Psoas muscle (tissue), 8 donors: ENCODE measurements around the gene ZNF565. TPM values are rescaled to one million over a fixed set of nuclear protein-coding genes. Genes with fewer than 3 reads are reported as not detected.
"Not testable (repeated sequence)": the region's sequence is repeated elsewhere in the genome, so short reads cannot be mapped to it uniquely, and the experiment has no call there.

Experiments
- ATAC-seq, 4 donors: fragments of 200-7000 bp; cut with Tn5 transposase; one replicate each; pipeline ENCODE4 v1.9.1; 2020; ENCODE audit warnings: moderate library complexity in 3 of 4, mild to moderate bottlenecking in 2 of 4
- DNase-seq, 2 donors: peaks; one replicate each; pipeline ENCODE4 v3.0.0-alpha.2; 2020
- H3K27ac ChIP-seq: fragments of 200-600 bp; one replicate; pipeline ENCODE4 v1.8.0; 2022
- H3K27me3 ChIP-seq, 3 donors: fragments of 200-600 bp in 1 of 3; one replicate each; pipeline versions ENCODE4 v1.6.1 to v1.8.0; 2013 to 2022; ENCODE audit warnings: low read length in 2 of 3, mild to moderate bottlenecking in 2 of 3, moderate library complexity in 1 of 3; ENCODE audit not compliant: insufficient read depth in 3 of 3
- H3K36me3 ChIP-seq, 2 donors: fragments of 200-600 bp in 1 of 2; one replicate each; pipeline versions ENCODE4 v1.6.1 to v1.8.0; 2013 to 2022; ENCODE audit warnings: low read depth in 1 of 2, mild to moderate bottlenecking in 1 of 2, moderate library complexity in 1 of 2; ENCODE audit not compliant: insufficient read depth in 1 of 2
- H3K4me1 ChIP-seq: fragments of 200-600 bp; one replicate; pipeline ENCODE4 v1.8.0; 2022
- H3K4me3 ChIP-seq: fragments of 200-600 bp; one replicate; pipeline ENCODE4 v1.8.0; 2022; ENCODE audit warnings: mild to moderate bottlenecking
- H3K9me3 ChIP-seq: fragments of 200-600 bp; one replicate; pipeline ENCODE4 v1.8.0; 2022
- WGBS, 3 donors: extraction: QIAGEN DNeasy Blood & Tissue Kit; methylation state at CpG; one replicate each; pipeline versions ENCODE4 v1.1.6 to v1.1.7; 2013; 5-methylcytosine and 5-hydroxymethylcytosine counted together
- intact Hi-C, 2 donors: fragments of 100-400 bp; cut with DNase I; formaldehyde crosslinking; loops; one replicate each; pipeline versions ENCODE4 v1.11.0 to v1.14.2; 2022
- polyA plus RNA-seq, 3 donors: library from polyadenylated mRNA; stranded (reverse); fragments of 200-250 nt; gene quantifications; one replicate each; pipeline ENCODE4 v1.2.3, GENCODE V29; 2013
- total RNA-seq, 4 donors: library from RNA; stranded (reverse); fragmentation: NEBNext Ultra II Directional in 2 of 4; extraction: Animal tissue kit (Norgen Biotek cat#: 25700) in 2 of 4; gene quantifications; one replicate each; pipeline versions ENCODE4 v1.2.1 to v1.2.4, GENCODE V29; 2021 to 2023
- TF ChIP-seq, protein P1 (sequence below): fragments of 200-600 bp; IDR thresholded peaks from one replicate; pipeline ENCODE4 v1.8.0; 2022; ENCODE audit warnings: antibody characterized with exemption
- donor health status: healthy with polysubstance abuse.
- donor health status: DM: no; HTN: no; CAD: no; lungs with moderate emphysema.
- donor health status: Bipolar disorder and iron deficiency.
- donor health status: healthy.
- donor health status: DM: yes; HTN: yes; CAD: no.
- donor health status: DM: no; HTN: no; CAD: no.
- donor health status: DM: no; HTN: no; CAD: no.
- donor health status: DM: yes; HTN: yes; CAD: no.

Gene ZNF565
- total and polyA plus RNA-seq, 7 donors: 2.5 to 6.0 (median 3.6) TPM

DNA sequence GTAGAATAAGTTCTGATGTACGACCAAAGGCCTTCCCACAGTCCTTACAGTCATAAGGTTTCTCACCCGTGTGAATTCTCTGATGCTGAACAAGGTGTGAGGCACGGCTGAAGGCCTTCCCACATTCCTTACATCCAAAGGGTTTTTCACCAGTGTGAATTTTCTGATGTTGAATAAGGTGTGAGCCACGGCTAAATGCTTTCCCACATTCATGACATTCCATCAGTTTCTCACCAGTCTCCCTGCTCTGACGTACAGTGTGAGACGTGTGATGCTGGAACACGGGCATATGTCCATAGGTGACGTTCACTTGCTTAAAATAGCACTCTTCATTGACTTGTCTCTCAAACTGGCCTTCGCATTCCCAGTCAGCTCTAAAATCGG, 31.2 kb downstream of the ZNF565 start:
- DNase-seq (no peak), ATAC-seq (peak; percentile 88 to 94 (median 91))
- Histone ChIP-seq H3K4me3 (no peak overlapping the region), H3K9me3 (no peaks in the 10 kb centered on the region), H3K27me3 (no peaks in the 10 kb centered on the region), H3K27ac (peak overlapping the region; percentile 77), H3K36me3 (peaks cover 0 to 16% of the 10 kb centered on the region in 2 donors), H3K4me1 (no peaks in the 10 kb centered on the region)
- intact Hi-C loops: loop anchor here in 1 of 2 donors (10.0 kb wide), 1 partner anchor 312 kb away; no protein-coding TSS in a partner anchor
- WGBS, 3 donors: 26 to 49% (median 33%) methylated on average over 10 of the region's 10 CpGs
- TF ChIP-seq, protein P1, sequence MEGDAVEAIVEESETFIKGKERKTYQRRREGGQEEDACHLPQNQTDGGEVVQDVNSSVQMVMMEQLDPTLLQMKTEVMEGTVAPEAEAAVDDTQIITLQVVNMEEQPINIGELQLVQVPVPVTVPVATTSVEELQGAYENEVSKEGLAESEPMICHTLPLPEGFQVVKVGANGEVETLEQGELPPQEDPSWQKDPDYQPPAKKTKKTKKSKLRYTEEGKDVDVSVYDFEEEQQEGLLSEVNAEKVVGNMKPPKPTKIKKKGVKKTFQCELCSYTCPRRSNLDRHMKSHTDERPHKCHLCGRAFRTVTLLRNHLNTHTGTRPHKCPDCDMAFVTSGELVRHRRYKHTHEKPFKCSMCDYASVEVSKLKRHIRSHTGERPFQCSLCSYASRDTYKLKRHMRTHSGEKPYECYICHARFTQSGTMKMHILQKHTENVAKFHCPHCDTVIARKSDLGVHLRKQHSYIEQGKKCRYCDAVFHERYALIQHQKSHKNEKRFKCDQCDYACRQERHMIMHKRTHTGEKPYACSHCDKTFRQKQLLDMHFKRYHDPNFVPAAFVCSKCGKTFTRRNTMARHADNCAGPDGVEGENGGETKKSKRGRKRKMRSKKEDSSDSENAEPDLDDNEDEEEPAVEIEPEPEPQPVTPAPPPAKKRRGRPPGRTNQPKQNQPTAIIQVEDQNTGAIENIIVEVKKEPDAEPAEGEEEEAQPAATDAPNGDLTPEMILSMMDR: no peak

DNA sequence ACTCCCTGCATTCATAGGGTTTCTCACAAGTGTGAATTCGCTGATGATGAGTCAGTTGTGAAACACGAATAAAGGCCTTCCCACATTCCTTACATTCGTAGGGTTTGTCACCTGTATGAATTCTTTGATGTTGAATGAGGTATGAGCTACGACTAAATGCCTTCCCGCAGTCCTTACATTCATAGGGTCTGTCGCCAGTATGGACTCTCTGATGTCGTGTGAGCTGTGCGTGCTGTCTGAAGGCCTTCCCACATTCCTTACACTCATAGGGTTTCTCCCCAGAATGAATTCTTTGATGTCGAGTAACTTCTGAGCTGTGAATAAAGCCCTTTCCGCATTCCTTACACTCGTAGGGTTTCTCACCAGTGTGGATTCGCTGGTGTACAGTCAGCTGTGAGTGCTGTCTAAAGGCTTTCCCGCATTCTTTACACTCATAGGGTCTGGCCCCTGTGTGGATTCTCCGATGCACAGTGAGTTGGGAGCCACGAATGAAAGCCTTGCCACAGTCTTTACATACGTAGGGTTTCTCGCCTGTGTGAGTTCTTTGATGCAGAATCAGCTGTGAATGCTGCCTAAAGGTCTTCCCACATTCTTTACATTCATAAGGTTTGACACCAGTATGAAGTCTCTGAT, 31.7 kb downstream of the ZNF565 start:
- H3K4me3 ChIP-seq: no peak overlapping the region
- H3K4me1 ChIP-seq: peaks cover 3% of the 10 kb centered on the region
- TF ChIP-seq, protein P1: no peak
- WGBS, 3 donors: 49 to 67% (median 57%) methylated on average over 17 of the region's 17 CpGs
- intact Hi-C loops: loop anchor here in 1 of 2 donors (10.0 kb wide), 1 partner anchor 312 kb away; no protein-coding TSS in a partner anchor
- H3K9me3 ChIP-seq: no peaks in the 10 kb centered on the region
- DNase-seq (no peak), ATAC-seq (peak; percentile 39 to 51 (median 44))
- no peaks in the 10 kb centered on the region for H3K27me3 ChIP-seq
- H3K36me3 ChIP-seq: peaks cover 0 to 16% of the 10 kb centered on the region in 2 donors
- peak overlapping the region; percentile 77 for H3K27ac ChIP-seq

DNA sequence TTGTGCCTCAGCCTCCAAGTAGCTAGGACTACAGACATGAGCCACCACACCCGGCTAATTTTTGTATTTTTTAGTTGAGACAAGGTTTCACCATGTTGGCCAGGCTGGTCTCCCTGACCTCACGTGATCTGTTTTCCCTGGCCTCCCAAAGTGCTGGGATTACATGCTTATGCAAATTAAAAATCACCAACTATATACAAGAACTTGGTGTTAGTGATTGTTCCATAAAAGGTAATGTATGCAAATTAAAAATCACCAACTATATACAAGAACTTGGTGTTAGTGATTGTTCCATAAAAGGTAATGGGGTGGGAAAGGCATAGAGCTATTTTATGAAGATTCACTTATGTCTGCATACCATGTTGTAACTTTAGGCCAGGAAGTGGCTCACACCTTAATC, 35.4 kb downstream of the ZNF565 start:
- H3K9me3 ChIP-seq, ATAC-seq, H3K27ac ChIP-seq, H3K27me3 ChIP-seq, H3K4me3 ChIP-seq, intact Hi-C loops, DNase-seq, H3K4me1 ChIP-seq: not testable (repeated sequence)
- H3K36me3 ChIP-seq: peaks cover 0 to 16% of the 10 kb centered on the region in 2 donors
- 39 to 63% (median 62%) methylated on average over 2 of the region's 2 CpGs for WGBS, 3 donors

DNA sequence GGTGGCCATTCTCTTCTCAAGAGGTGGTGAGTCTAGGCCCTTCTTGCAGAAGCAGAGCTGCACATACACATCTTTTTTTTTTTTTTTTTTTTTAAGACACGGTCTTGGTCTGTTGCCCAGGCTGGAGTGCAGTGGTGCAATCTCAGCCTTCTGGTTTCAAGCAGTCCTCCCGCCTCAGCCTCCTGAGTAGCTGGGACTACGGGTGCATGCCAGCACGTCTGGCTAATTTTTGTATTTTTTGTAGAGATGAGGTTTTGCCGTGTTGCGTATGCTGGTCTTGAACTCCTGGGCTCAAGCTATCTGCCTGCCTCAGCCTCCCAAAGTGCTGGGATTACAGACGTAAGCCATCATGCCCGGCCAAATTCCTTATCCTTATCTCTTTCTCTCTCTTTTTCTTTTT, 40.6 kb downstream of the ZNF565 start:
- not testable (repeated sequence) for H3K27ac ChIP-seq, DNase-seq, ATAC-seq, H3K36me3 ChIP-seq, H3K4me3 ChIP-seq, H3K4me1 ChIP-seq, H3K9me3 ChIP-seq, H3K27me3 ChIP-seq
- intact Hi-C loops: loop anchor here in 1 of 2 donors (2.0 kb wide), 1 partner anchor 47 kb away; no protein-coding TSS in a partner anchor
- 79 to 88% (median 83%) methylated on average over 7 to 8 of the region's 8 CpGs for WGBS, 3 donors

DNA sequence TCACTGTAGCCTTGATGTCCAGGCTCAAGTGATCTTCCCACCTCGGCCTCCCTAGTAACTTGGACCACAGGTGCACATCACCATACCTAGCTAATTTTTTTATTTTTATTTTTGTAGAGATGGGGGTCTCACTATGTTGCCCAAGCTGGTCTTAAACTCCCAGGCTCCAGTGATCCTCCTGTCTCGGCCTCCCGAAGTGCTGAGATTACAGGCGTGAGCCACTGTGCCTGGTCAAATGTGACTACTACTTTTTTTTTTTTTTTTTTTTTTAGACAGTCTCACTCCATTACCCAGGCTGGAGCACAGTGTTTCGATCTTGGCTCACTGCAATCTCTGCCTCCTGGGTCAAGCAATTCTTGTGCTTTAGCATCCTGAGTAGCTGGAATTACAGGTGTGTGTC, 41.6 kb downstream of the ZNF565 start:
- no peaks in the 10 kb centered on the region for H3K27me3 ChIP-seq
- WGBS, 3 donors: 88 to 90% (median 88%) methylated on average over 5 of the region's 5 CpGs

More for the DNA sequence above, 41.6 kb downstream of the ZNF565 start:
- TF ChIP-seq, protein P1: no peak
- Histone ChIP-seq H3K27ac (no peak overlapping the region), H3K9me3 (no peaks in the 10 kb centered on the region), H3K4me1 (peaks cover 5% of the 10 kb centered on the region), H3K4me3 (no peak overlapping the region), H3K36me3 (no peaks in the 10 kb centered on the region)
- DNase-seq (no peak), ATAC-seq (no peak)
- intact Hi-C loops: loop anchor here in 1 of 2 donors (2.0 kb wide), 1 partner anchor 46 kb away; no protein-coding TSS in a partner anchor
